OCI-LY1 (cell line): ENCODE data around the gene RGS7BP.

Experiments
- H2AFZ ChIP-seq: fragments of 200-600 bp; sonication (generic), shearing (Covaris generic); 2 replicates; pipeline ENCODE4 v1.6.0; 2014; ENCODE audit warnings: antibody characterized with exemption, mild to moderate bottlenecking, low read length
- H3F3A ChIP-seq: fragments of 200-600 bp; sonication (generic), shearing (Covaris generic); 2 replicates; pipeline ENCODE4 v1.6.0; 2014; ENCODE audit warnings: mild to moderate bottlenecking, antibody characterized with exemption, low read length, moderate library complexity; ENCODE audit not compliant: insufficient read depth
- H3K27ac ChIP-seq: fragments of 200-600 bp; sonication (generic); 2 replicates; pipeline ENCODE4 v1.5.1; 2014; ENCODE audit warnings: low read length, mixed run types, mild to moderate bottlenecking, low read depth; ENCODE audit not compliant: poor library complexity, severe bottlenecking
- H3K27me3 ChIP-seq: fragments of 200-600 bp; sonication (generic); 2 replicates; pipeline ENCODE4 v1.6.0; 2014; ENCODE audit warnings: antibody characterized with exemption, mild to moderate bottlenecking, low read length, moderate library complexity; ENCODE audit not compliant: insufficient read depth
- H3K36me3 ChIP-seq: fragments of 200-600 bp; sonication (generic); 2 replicates; pipeline ENCODE4 v1.6.1; 2014; ENCODE audit warnings: mild to moderate bottlenecking, antibody characterized with exemption, low read length, moderate library complexity, mixed read lengths; ENCODE audit not compliant: insufficient read depth
- H3K4me1 ChIP-seq: fragments of 200-600 bp; sonication (generic); 2 replicates; pipeline ENCODE4 v1.5.1; 2014; ENCODE audit warnings: mild to moderate bottlenecking, low read length, moderate library complexity; ENCODE audit not compliant: insufficient read depth, severe bottlenecking
- H3K4me2 ChIP-seq: fragments of 200-600 bp; sonication (generic), shearing (Covaris generic); 2 replicates; pipeline ENCODE4 v1.6.1; 2014; ENCODE audit warnings: low read length
- H3K4me3 ChIP-seq: fragments of 200-600 bp; sonication (generic); 2 replicates; pipeline ENCODE4 v1.5.1; 2014; ENCODE audit warnings: low read length, low read depth, mild to moderate bottlenecking, mixed read lengths; ENCODE audit not compliant: poor library complexity, severe bottlenecking
- H3K79me2 ChIP-seq: fragments of 200-600 bp; shearing (Covaris generic); 2 replicates; pipeline ENCODE4 v1.6.1; 2016; ENCODE audit warnings: mixed run types, low read length, mixed read lengths; ENCODE audit not compliant: insufficient read depth
- H3K9ac ChIP-seq: fragments of 200-600 bp; sonication (generic), shearing (Covaris generic); 2 replicates; pipeline ENCODE4 v1.6.1; 2014; ENCODE audit warnings: mild to moderate bottlenecking, low read length, mixed read lengths
- H3K9me2 ChIP-seq: fragments of 200-600 bp; sonication (generic), shearing (Covaris generic); 2 replicates; pipeline ENCODE4 v1.6.1; 2014; ENCODE audit warnings: low read depth, mild to moderate bottlenecking, low read length, mixed read lengths
- H3K9me3 ChIP-seq: fragments of 200-600 bp; shearing (Covaris generic); 2 replicates; pipeline ENCODE4 v1.6.1; 2014; ENCODE audit warnings: low read length, mixed read lengths
- H4K20me1 ChIP-seq: fragments of 200-600 bp; sonication (generic), shearing (Covaris generic); 2 replicates; pipeline ENCODE4 v1.6.0; 2016; ENCODE audit warnings: mild to moderate bottlenecking, low read length; ENCODE audit not compliant: insufficient read depth
- CTCF ChIP-seq: fragments of 200-600 bp; sonication (generic), shearing (Covaris generic); IDR thresholded peaks from 2 replicates; pipeline ENCODE4 v1.5.1; 2017; ENCODE audit warnings: mild to moderate bottlenecking, antibody characterized with exemption, low read length, moderate library complexity, mixed read lengths
- EZH2 ChIP-seq: fragments of 200-600 bp; sonication (generic), shearing (Covaris generic); IDR thresholded peaks from 2 replicates; pipeline ENCODE4 v1.8.0; 2017; ENCODE audit warnings: borderline replicate concordance, mixed run types, mild to moderate bottlenecking, antibody characterized with exemption, low read length, moderate library complexity, mixed read lengths

Gene RGS7BP

GRCh38 chr5:64625678-64626077 lies 119.9 kb downstream of the RGS7BP start:
- H4K20me1 ChIP-seq, result no peaks in the 10 kb centered on the region
- no peak overlapping the region for H3K27ac ChIP-seq
- H3K4me2 ChIP-seq, result no peak overlapping the region
- H3K9ac ChIP-seq, result no peak overlapping the region
- TF ChIP-seq EZH2 (no peak), CTCF (no peak)
- no peaks in the 10 kb centered on the region for H3K9me3 ChIP-seq
- no peak overlapping the region for H2AFZ ChIP-seq
- no peaks in the 10 kb centered on the region for H3K79me2 ChIP-seq
- no peaks in the 10 kb centered on the region for H3K27me3 ChIP-seq
- no peaks in the 10 kb centered on the region for H3F3A ChIP-seq
- no peak overlapping the region for H3K4me3 ChIP-seq
- H3K4me1 ChIP-seq, result no peaks in the 10 kb centered on the region
- H3K36me3 ChIP-seq, result no peaks in the 10 kb centered on the region
- no peaks in the 10 kb centered on the region for H3K9me2 ChIP-seq

GRCh38 chr5:64628901-64629300 lies 123.1 kb downstream of the RGS7BP start:
- Histone ChIP-seq H4K20me1 (no peaks in the 10 kb centered on the region), H3K27me3 (no peaks in the 10 kb centered on the region), H3K4me1 (no peaks in the 10 kb centered on the region), H3K9me3 (no peaks in the 10 kb centered on the region), H3K4me3 (no peak overlapping the region), H3K79me2 (no peaks in the 10 kb centered on the region), H3K9me2 (no peaks in the 10 kb centered on the region), H3K9ac (no peak overlapping the region), H3F3A (no peaks in the 10 kb centered on the region), H2AFZ (no peak overlapping the region), H3K27ac (no peak overlapping the region), H3K36me3 (no peaks in the 10 kb centered on the region), H3K4me2 (no peak overlapping the region)
- TF ChIP-seq CTCF (no peak), EZH2 (no peak)

- no peaks in the 10 kb centered on the region for H3K79me2 ChIP-seq
- no peak overlapping the region for H3K27ac ChIP-seq
- no peaks in the 10 kb centered on the region for H3F3A ChIP-seq
- no peaks in the 10 kb centered on the region for H3K9me2 ChIP-seq
- no peaks in the 10 kb centered on the region for H3K36me3 ChIP-seq
- TF ChIP-seq CTCF (no peak), EZH2 (no peak)
- no peak overlapping the region for H3K9ac ChIP-seq
- H3K27me3 ChIP-seq, result no peaks in the 10 kb centered on the region
- H3K9me3 ChIP-seq, result no peaks in the 10 kb centered on the region
- H2AFZ ChIP-seq, result no peak overlapping the region
- no peak overlapping the region for H3K4me2 ChIP-seq
- no peaks in the 10 kb centered on the region for H4K20me1 ChIP-seq
- H3K4me1 ChIP-seq, result no peaks in the 10 kb centered on the region
- no peak overlapping the region for H3K4me3 ChIP-seq
These were observed 124.0 kb downstream of the RGS7BP start for GRCh38 chr5:64629841-64630240.
